OCI-LY3 (cell line): Measurements from ENCODE around the gene SLC18A3.

ENCODE experiments used
- CTCF ChIP-seq: fragments of 200-600, 300-600 bp; sonication (generic); IDR thresholded peaks from 2 replicates; pipeline ENCODE4 v1.5.1; 2014; ENCODE audit warnings: antibody characterized with exemption, low read length, low read depth
- EZH2phosphoT487 ChIP-seq: fragments of 200-600 bp; shearing (Covaris generic); IDR thresholded peaks from 2 replicates; pipeline ENCODE4 v1.6.1; 2018; ENCODE audit warnings: antibody characterized with exemption, mixed run types, low read depth

DNA sequence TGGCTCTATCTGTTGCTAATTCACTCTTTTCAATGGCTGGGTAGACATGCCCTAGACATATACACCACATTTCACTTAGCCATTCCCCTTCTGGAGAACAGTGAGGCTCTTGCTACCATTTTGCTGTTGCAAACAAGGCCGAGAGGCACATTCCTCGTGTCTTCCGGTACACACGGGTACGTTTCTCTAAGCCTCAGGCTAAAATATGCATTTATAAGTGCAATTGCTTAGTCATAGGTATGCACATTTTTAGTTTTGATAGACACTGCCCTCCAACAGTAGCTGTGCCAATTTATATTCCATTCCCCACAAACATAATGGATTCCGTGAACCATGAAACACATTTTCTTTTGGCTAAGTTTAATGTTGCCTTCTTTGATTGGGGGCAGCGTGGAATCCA is 16.9 kb downstream of the SLC18A3 start:
- TF ChIP-seq CTCF (no peak), EZH2phosphoT487 (no peak)
